Measurements from ENCODE around the gene INTS11. TPM values are rescaled to one million over a fixed set of nuclear protein-coding genes. Genes with fewer than 3 reads are reported as not detected.

Gene INTS11
- total and polyA plus RNA-seq, 2 of the 13 experiments (the other 11 are each of a cell fraction or from before 2014, with no cell fraction given) = 52.8 to 94.8 TPM

GRCh38 chr1:1344655-1345361 lies 20.3 kb upstream of the INTS11 start (continued):
- TF ChIP-seq ZNF281 (CRISPR knock-in tag; IDR thresholded peaks at IDR 0.05; ENCODE audit: borderline replicate concordance) (0 out of 2 replicates have a peak, but pooled peaks have one; percentile 16), ZNF713 (CRISPR knock-in tag; IDR thresholded peaks at IDR 0.05) (no peak), CENPX (CRISPR knock-in tag; IDR thresholded peaks at IDR 0.05) (no peak), ZBTB21 (CRISPR knock-in tag; IDR thresholded peaks at IDR 0.05) (no peak), MAFG (CRISPR knock-in tag; IDR thresholded peaks at IDR 0.05) (no peak), SAP130 (CRISPR knock-in tag; IDR thresholded peaks at IDR 0.05; ENCODE audit: low read depth) (peak; percentile 38), RARG (CRISPR knock-in tag; IDR thresholded peaks at IDR 0.05; ENCODE audit: low read depth) (no peak), CENPT (CRISPR knock-in tag; IDR thresholded peaks at IDR 0.05; ENCODE audit: low read depth) (no peak), KLF6 (CRISPR knock-in tag; IDR thresholded peaks at IDR 0.05) (no peak), ZNF556 (CRISPR knock-in tag; IDR thresholded peaks at IDR 0.05; ENCODE audit: borderline replicate concordance) (no peak), HDAC6 (IDR thresholded peaks at IDR 0.05; ENCODE audit: low read depth, low read length) (no peak), JUND (CRISPR knock-in tag; IDR thresholded peaks at IDR 0.05) (no peak), RFX5 (IDR thresholded peaks at IDR 0.05; ENCODE audit: low read depth, low read length) (no peak), ZMAT5 (CRISPR knock-in tag; IDR thresholded peaks at IDR 0.05; ENCODE audit: borderline replicate concordance, low read depth) (no peak), CTCF (CRISPR knock-in tag; IDR thresholded peaks at IDR 0.05) (peak; percentile 80), MTA3 (CRISPR knock-in tag; IDR thresholded peaks at IDR 0.05) (no peak), ARNT2 (CRISPR knock-in tag; IDR thresholded peaks at IDR 0.05; ENCODE audit: low read depth) (0 out of 2 replicates have a peak, but pooled peaks have one; percentile 37), PHF8 (CRISPR knock-in tag; IDR thresholded peaks at IDR 0.05) (0 out of 2 replicates have a peak, but pooled peaks have one; percentile 24), KDM5B (CRISPR knock-in tag; IDR thresholded peaks at IDR 0.05; ENCODE audit: borderline replicate concordance) (0 out of 2 replicates have a peak, but pooled peaks have one; percentile 6), HNRNPL (IDR thresholded peaks at IDR 0.05; ENCODE audit: low read depth, low read length) (0 out of 2 replicates have a peak, but pooled peaks have one; percentile 40), TAF15 (IDR thresholded peaks at IDR 0.05; ENCODE audit: low read depth, low read length, poor library complexity, severe bottlenecking) (no peak), ZNF503 (CRISPR knock-in tag; IDR thresholded peaks at IDR 0.05) (no peak), FOSL2 (CRISPR knock-in tag; IDR thresholded peaks at IDR 0.05) (peak; percentile 82)
